GM21529 (cell line): Measurements from ENCODE around the gene ARHGAP26.

Experiments used
- ATAC-seq: cut with Tn5 transposase; IDR thresholded peaks from one replicate; pipeline ENCODE4 v1.9.1; 2021; ENCODE audit not compliant: unreplicated experiment

ARHGAP26 gene, protein sequence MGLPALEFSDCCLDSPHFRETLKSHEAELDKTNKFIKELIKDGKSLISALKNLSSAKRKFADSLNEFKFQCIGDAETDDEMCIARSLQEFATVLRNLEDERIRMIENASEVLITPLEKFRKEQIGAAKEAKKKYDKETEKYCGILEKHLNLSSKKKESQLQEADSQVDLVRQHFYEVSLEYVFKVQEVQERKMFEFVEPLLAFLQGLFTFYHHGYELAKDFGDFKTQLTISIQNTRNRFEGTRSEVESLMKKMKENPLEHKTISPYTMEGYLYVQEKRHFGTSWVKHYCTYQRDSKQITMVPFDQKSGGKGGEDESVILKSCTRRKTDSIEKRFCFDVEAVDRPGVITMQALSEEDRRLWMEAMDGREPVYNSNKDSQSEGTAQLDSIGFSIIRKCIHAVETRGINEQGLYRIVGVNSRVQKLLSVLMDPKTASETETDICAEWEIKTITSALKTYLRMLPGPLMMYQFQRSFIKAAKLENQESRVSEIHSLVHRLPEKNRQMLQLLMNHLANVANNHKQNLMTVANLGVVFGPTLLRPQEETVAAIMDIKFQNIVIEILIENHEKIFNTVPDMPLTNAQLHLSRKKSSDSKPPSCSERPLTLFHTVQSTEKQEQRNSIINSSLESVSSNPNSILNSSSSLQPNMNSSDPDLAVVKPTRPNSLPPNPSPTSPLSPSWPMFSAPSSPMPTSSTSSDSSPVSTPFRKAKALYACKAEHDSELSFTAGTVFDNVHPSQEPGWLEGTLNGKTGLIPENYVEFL

GRCh38 chr5:142769793-142770649 lies at the start of gene ARHGAP26:
TSS of gene ARHGAP26 (plus strand) at chr5:142770377. CDS start at chr5:142770762, 385 bp downstream.
- ATAC-seq = peak; percentile 98

GRCh38 chr5:142720641-142721271 lies 49.4 kb upstream of the ARHGAP26 start:
- no peak for ATAC-seq

GRCh38 chr5:142722146-142722545 lies 48.0 kb upstream of the ARHGAP26 start:
- no peak for ATAC-seq

GRCh38 chr5:142722896-142723295 lies 47.3 kb upstream of the ARHGAP26 start:
- no peak for ATAC-seq

DNA sequence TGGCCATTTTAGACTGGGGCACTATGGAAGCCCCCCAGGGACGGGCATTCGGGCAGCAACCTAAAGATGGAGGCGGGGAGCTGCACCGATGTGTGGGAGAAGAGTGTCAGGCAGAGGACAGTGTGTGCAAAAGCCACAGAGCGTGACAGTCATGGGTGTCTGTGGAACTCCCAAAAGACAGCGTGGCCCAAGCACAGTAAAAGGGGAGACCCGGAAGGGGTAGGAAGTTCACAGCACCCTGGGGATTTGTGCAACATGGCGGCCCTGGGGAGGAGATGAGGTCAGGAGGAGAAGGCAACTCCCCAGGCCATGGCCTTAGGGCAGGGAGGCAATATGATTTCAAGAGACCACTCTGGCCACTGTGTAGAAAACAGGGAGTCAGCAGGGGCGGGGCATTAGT lies 45.4 kb upstream of the ARHGAP26 start:
- ATAC-seq = no peak

- ATAC-seq = no peak
These were observed 44.7 kb upstream of the ARHGAP26 start for GRCh38 chr5:142725231-142726187.

- ATAC-seq = peak; percentile 54
These were observed 43.9 kb upstream of the ARHGAP26 start for GRCh38 chr5:142726188-142726731.

GRCh38 chr5:142727735-142728047 lies 42.5 kb upstream of the ARHGAP26 start:
- ATAC-seq = no peak

GRCh38 chr5:142735323-142736246 lies 34.6 kb upstream of the ARHGAP26 start:
- ATAC-seq = no peak

- no peak for ATAC-seq
These were observed 33.9 kb upstream of the ARHGAP26 start for GRCh38 chr5:142736247-142736632.

GRCh38 chr5:142737179-142737578 lies 33.0 kb upstream of the ARHGAP26 start:
- ATAC-seq = no peak

- ATAC-seq = no peak
These were observed 29.5 kb upstream of the ARHGAP26 start for GRCh38 chr5:142740474-142741242.

GRCh38 chr5:142743592-142744441 lies 26.4 kb upstream of the ARHGAP26 start:
- ATAC-seq = no peak

DNA sequence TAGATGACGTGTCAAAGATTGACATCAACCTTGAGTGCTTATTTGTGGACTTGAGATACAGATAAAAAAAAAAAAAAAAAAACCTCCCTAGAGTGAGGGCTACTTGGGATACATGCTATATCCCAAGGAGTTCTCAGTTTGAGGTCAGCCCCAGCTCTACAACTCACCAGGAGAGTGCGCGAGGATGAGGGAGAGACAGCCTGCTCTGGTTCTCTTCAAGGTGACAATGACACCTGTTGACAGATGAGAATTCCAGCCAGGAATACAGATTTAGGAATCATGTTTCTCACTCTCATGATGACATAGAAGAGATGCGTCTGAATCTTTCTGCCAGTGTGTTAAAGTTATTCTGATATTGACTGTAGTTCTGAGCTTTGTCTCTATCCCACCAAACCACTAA lies 24.9 kb upstream of the ARHGAP26 start:
- ATAC-seq = no peak

DNA sequence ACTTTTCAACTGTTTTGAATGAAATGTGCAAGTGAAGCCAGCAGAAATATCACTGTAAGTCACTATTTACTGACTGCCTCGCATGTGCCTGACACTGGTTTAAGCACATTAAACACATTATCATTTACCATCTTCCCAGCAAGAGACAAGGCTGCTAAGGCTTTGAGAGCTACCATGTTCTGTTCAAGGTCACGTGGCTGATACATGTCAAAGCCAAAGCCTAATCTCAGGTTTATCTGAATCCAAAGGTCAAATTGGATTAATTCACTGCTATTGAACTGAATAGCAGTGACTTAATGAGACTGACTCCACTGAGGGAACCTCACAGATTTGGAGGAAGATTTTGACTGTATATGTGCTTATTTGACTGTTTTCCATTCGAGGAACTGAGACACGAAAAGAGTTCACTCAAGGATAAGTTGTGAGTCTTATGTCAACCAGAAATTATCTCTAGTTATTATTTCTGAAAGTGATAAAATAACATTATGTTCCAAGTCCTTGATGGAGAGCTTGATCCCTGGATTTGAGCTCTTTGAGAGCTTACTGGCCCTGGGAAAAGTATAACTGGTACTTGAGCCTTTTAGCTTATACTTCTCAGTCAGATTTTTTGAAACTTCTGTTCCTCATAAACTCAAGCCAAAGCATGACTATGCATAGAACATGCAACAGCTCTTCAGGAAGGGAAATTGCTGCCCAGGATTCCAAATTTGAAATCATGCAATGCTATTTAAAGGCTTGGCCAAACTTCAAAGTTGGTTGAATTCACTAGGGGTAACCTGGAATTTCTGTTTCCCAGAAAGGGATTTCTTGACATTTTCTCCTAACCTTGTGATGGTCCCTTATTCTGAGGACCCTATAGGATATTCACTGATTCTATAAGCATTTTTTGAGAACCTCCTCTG lies 23.4 kb upstream of the ARHGAP26 start:
- no peak for ATAC-seq

DNA sequence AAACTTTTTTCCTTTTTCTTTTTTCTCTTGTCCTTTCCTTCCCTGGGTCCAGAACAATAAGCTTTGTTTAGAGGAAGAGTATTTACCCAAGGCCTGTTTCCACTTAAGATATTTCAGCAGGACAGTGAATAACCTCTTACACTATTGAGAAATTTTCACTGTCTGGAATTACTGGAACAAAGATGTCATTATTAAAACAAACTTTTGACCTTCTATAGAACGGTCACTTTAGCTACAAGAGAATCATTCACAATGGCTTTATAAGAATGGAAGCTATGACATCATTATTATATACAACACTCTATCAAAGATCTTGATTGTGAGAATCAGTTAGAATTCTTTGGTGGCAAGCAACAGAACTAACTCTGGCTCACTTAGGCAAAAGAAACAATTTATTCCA lies 22.0 kb upstream of the ARHGAP26 start:
- ATAC-seq = no peak
